HG03439 (cell line): ENCODE data around the gene AUH.
"Not testable (repeated sequence)": the region's sequence is repeated elsewhere in the genome, so short reads cannot be mapped to it uniquely, and the experiment has no call there.

Experiments
- ATAC-seq: cut with Tn5 transposase; IDR thresholded peaks from one replicate; pipeline ENCODE4 v1.9.1; 2021; ENCODE audit warnings: mild to moderate bottlenecking, moderate library complexity; ENCODE audit not compliant: unreplicated experiment

AUH gene

GRCh38 chr9:91361291-91362050 lies at the start of gene AUH:
TSS of gene AUH (minus strand) at chr9:91361918. CDS start at chr9:91361889, 29 bp downstream.
- ATAC-seq, result peak; percentile 85

DNA sequence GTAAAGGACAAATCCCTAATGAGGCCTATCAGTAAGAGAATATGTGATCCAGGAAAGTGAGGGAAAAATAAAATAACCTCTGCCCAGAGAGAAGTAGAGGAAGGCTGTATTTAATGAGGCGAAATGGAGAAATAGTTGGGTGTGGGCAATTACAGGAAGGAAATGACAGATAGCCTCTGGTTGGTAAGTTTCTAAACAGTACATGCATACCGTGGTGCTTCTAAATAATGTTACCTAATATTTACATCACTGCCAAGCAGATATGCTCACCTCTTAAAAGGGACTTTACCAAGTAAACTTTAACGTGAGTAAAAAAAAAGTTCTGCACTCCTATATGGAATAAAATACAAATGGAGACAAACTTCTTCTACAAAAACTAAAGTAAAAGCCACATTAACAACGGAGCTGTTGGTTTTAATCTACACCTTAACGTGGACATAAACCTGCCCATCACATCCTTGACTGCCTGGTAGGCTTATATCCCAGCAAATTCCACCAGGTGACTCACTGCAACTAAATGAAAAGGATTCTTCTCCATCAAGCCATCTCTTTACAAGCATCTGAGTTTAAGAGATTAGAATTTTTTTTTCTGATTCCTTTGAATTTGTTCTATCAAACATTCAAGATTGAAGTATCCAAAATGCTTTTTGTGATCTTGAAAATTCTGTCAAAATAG lies 49.5 kb upstream of the AUH start:
- no peak for ATAC-seq

- no peak for ATAC-seq
Observed at GRCh38 chr9:91410161-91410560, 48.4 kb upstream of the AUH start.

DNA sequence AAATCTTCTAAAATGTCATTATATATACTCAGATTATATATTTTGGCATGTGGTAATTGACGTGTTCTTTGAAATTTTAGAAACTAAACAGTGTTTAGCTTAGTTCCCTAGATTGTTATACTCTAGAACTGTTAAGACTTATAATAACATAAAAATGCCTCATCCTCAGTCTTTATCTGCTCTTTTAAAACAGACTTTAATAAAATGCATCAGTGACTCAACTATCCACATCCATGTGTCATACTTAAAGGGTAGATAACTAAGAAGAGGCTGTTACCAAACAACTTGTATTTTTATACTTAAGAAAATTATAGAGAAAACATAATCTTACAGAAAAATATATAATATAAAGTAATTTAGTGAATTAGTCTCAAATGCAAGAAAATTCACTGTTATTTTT lies 46.8 kb upstream of the AUH start:
- no peak for ATAC-seq

DNA sequence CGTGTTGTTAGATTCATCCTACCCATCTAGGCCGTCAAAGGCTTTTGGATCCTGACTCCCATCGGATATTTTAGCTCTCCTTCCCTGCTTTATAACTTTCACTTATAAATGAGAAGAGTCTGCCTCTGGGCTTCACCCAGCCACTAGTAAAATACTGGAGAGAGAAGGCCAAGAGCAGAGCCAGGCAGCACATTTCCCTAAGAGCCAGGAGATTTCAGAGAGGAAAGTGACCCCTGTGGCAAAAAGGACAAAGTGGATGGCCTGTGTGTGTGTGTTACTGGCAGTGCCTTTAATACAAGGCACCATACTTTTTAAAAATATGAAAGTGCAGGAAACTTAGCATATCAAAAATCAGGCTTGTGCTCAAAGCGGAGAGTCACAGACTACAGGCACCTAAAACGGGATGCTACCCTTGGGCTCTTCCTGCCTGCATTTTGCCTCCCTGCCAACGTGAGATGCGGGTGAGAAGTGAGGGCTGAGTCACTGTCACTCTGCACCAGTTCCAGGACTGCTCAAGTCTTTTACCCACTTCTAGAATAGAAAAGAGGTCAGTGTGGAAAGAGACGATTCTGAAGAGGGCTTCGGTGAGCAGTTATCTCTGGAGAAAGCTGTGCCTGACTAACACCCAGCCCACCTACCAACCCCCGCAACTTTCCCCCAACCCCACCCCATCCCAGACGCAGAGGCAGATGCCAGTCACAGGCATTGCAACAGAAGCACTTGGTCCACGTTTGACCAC lies 46.0 kb upstream of the AUH start:
- no peak for ATAC-seq

GRCh38 chr9:91405343-91406077 lies 43.8 kb upstream of the AUH start:
- ATAC-seq, result no peak

DNA sequence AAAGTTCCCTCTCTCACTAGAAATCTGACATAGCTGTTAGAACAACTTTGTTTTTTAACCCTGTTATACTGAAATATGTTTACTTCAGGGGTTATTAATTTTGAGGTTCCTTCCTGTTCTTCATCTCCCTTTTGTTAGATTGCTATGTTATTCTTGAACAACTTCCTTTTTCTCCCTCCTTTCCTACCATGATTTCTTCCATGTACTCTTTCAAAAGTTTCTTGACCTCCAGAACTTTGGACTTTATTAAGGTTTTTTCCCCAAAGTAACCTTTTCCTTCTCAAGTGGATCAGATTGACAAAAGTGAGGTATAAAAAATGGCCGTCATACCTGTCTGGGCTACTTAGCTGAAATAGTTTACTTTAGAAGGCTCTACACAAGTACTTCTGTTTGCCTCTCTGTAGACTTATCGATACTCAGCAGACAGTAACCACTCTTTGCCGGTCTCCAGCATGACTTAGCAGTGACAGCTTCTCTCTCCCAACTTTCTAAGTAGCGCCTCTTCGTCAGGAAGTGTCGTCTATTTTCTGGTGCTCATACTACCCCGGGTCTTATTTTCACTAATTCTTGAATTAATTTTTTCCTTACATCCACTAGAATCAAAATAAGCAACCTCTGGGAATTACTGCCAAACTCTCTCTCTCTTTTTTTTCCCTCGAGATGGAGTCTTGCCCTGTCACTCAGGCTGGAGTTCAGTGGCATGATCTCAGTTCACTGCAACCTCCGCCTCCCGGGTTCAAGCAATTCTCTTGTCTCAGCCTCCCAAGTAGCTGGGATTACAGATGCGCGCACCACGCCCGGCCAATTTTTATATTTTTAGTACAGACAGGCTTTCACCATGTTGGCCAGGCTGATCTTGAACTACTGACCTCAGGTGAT lies 42.2 kb upstream of the AUH start:
- no peak for ATAC-seq

DNA sequence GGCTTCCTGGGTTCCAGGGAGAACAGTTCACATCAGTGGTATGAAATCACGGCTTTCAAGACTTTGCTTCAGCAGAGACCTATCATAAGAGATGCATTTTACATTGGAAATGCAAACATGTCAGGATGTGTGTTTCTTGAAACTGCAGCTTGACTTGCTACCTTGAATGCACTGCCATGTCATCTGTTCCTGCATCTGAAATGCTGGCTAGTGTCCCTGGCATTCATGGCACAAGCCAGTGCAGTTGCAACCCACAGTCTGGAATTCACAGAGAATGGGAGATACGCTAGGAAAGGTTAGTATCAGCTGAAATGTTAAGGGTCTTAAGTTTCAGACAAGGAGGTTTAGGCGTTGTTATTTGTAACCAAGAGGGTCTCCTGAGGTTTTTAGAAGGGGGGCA lies 37.2 kb upstream of the AUH start:
- ATAC-seq, result no peak

- ATAC-seq, result no peak
Observed at GRCh38 chr9:91395553-91396471, 34.1 kb upstream of the AUH start.

GRCh38 chr9:91395106-91395552 lies 33.4 kb upstream of the AUH start:
- no peak for ATAC-seq

DNA sequence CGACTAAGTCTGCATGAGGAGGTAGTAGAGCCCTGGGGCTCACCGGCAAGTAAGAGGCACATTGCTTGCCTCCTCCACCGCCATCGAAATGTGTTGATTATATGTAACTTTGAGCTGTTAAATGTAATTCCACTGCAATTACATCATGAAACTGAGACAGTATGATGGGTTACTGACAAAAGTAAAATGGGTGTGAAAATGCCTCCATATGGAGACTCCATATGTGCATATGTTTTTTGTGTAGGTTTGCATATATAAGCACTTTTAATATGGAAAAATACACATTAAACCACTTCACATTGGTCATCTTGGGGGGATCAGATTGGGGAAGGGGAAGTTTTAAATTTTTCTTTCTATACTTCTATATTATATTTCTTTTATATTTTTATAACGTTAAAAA lies 32.1 kb upstream of the AUH start:
- no peak for ATAC-seq

DNA sequence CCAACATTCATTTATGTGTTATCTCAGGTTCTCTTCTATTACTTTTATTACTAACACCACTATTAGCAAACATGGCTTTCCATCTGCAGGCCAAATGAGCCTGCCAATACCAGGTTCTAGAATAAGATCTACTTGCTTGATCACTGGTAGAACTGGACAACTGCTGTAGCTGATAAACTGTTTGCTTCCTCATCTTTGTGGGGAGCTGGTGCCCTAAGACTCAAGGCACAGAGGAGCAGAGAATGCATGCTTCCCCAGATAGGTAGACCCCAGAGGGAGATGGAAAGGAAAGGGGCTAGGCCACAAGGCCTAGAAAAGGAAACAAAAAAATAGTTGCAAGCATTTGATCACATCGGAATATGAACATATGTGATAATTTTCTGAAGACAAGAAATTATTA lies 30.7 kb upstream of the AUH start:
- ATAC-seq, result no peak

GRCh38 chr9:91391818-91392217 lies 30.1 kb upstream of the AUH start:
- ATAC-seq, result no peak

- no peak for ATAC-seq
Observed at GRCh38 chr9:91391412-91391811, 29.7 kb upstream of the AUH start.

- not testable (repeated sequence) for ATAC-seq
Observed at GRCh38 chr9:91389686-91390085, 28.0 kb upstream of the AUH start.

- no peak for ATAC-seq
Observed at GRCh38 chr9:91386765-91387164, 25.0 kb upstream of the AUH start.

GRCh38 chr9:91384954-91385353 lies 23.2 kb upstream of the AUH start:
- ATAC-seq, result no peak

DNA sequence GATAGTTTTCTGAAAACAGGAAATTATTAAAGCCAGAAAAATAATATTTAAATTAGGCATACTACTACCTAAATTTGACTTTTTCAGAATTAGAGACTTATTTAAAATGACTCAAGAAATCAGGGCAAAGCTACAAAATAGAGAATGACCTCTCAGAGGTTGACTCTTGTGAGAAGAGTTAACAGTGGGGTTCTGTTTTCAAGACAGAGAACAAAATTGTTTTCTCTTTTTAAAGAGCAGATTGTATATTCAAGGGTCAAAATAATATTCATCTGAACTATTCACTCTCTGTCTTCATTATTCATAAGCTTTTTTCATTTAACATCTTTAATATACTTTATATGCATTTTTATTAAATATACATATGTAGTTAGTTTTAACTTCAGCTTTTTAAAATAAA lies 21.9 kb upstream of the AUH start:
- no peak for ATAC-seq

DNA sequence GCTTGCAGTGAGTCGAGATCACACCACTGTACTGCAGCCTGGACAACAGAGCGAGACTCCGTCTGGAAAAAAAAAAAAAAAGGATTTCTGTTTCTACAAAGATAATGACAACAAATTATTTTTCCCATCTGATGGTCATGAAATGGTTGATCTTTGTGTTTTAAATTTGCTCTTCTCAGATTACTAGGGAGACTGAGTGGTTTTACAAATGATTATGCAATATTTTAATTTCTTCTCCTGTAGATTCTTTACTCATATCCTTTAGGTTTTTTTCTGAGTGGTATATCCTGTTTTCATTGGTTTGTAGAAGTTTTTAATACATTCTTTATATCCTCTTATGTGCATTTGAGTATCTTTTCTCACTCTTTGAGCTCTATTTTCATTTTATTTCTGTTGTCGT lies 20.6 kb upstream of the AUH start:
- ATAC-seq, result no peak
